Measurements from ENCODE around the gene FCHSD2. TPM values are rescaled to one million over a fixed set of nuclear protein-coding genes. Genes with fewer than 3 reads are reported as not detected.

The FCHSD2 gene
- total and polyA plus RNA-seq, 2 of the 13 experiments (the other 11 are each of a cell fraction or from before 2014, with no cell fraction given): 20.5 to 24.8 TPM

GRCh38 chr11:72787216-72788104 lies 354.7 kb downstream of the FCHSD2 start (continued):
- TF ChIP-seq ZFP90 (CRISPR knock-in tag; IDR thresholded peaks at IDR 0.05; ENCODE audit: borderline replicate concordance) (no peak), NFE2 (CRISPR knock-in tag; IDR thresholded peaks at IDR 0.05) (no peak), NBN (conservative IDR thresholded peaks at IDR 0.05) (no peak), ZNF7 (CRISPR knock-in tag; IDR thresholded peaks at IDR 0.05) (no peak), ELF3 (CRISPR knock-in tag; IDR thresholded peaks at IDR 0.05) (peak; percentile 66), ZFP37 (CRISPR knock-in tag; IDR thresholded peaks at IDR 0.05; ENCODE audit: borderline replicate concordance) (no peak), KDM5A (IDR thresholded peaks at IDR 0.05; ENCODE audit: borderline replicate concordance, low read length) (no peak), KLF11 (CRISPR knock-in tag; IDR thresholded peaks at IDR 0.05) (peak; percentile 79; the same call in 1 of the 2 replicates), ZBED4 (CRISPR knock-in tag; IDR thresholded peaks at IDR 0.05; ENCODE audit: borderline replicate concordance) (peak; percentile 83; the same call in 1 of the 2 replicates), NFYC (CRISPR knock-in tag; IDR thresholded peaks at IDR 0.05) (peak; percentile 79), ESRRA (CRISPR knock-in tag; IDR thresholded peaks at IDR 0.05; ENCODE audit: low read depth) (peak; percentile 69; the same call in 1 of the 2 replicates), EP300 (IDR thresholded peaks at IDR 0.05; ENCODE audit: low read depth in 2 of 2, low read length in 2 of 2) (peak in 1 of 2 experiments; percentile 19; a peak in 1 of 4 replicates), EP300 (CRISPR knock-in tag; IDR thresholded peaks at IDR 0.05; ENCODE audit: borderline replicate concordance) (peak; percentile 23; the same call in 1 of the 2 replicates), ATAD3A (CRISPR knock-in tag; IDR thresholded peaks at IDR 0.05) (no peak), RFX3 (CRISPR knock-in tag; IDR thresholded peaks at IDR 0.05) (no peak), POLR2A (IDR thresholded peaks at IDR 0.05; ENCODE audit: insufficient read depth in 1 of 2, low read depth in 2 of 2, low read length in 2 of 2) (peak in 1 of 2 experiments; percentile 38; a peak in 1 of 4 replicates), PITX1 (CRISPR knock-in tag; IDR thresholded peaks at IDR 0.05) (peak; percentile 76), ZNF326 (CRISPR knock-in tag; IDR thresholded peaks at IDR 0.05; ENCODE audit: borderline replicate concordance) (no peak), THAP7 (CRISPR knock-in tag; IDR thresholded peaks at IDR 0.05) (0 out of 2 replicates have a peak, but pooled peaks have one; percentile 31), ZNF362 (CRISPR knock-in tag; IDR thresholded peaks at IDR 0.05; ENCODE audit: borderline replicate concordance) (0 out of 2 replicates have a peak, but pooled peaks have one; percentile 50), ZNF740 (CRISPR knock-in tag; IDR thresholded peaks at IDR 0.05) (no peak), KLF15 (CRISPR knock-in tag; IDR thresholded peaks at IDR 0.05; ENCODE audit: borderline replicate concordance) (no peak), ZBTB38 (CRISPR knock-in tag; IDR thresholded peaks at IDR 0.05) (peak; percentile 52; the same call in 1 of the 2 replicates), JUND (CRISPR knock-in tag; IDR thresholded peaks at IDR 0.05) (no peak), ZNF747 (CRISPR knock-in tag; IDR thresholded peaks at IDR 0.05; ENCODE audit: borderline replicate concordance) (no peak)
